WERI-Rb-1 (cell line): ENCODE results near the gene PHTF2.

ENCODE experiments used
- DNase-seq: peaks from one replicate; pipeline ENCODE4 v3.0.0-alpha.2; 2020
- H3K27ac ChIP-seq: fragments of 250-450 bp; sonication (Bioruptor Pico); 2 replicates; pipeline ENCODE4 v1.5.1; 2020; ENCODE audit warnings: mild to moderate bottlenecking, moderate library complexity
- H3K27me3 ChIP-seq: fragments of 250-450 bp; sonication (Bioruptor Pico); 2 replicates; pipeline ENCODE4 v1.5.1; 2021; ENCODE audit warnings: mild to moderate bottlenecking, low read depth, moderate library complexity; ENCODE audit not compliant: insufficient read depth, severe bottlenecking
- H3K36me3 ChIP-seq: fragments of 250-450 bp; sonication (Bioruptor Pico); 2 replicates; pipeline ENCODE4 v1.5.1; 2020; ENCODE audit warnings: mild to moderate bottlenecking, moderate library complexity
- H3K4me3 ChIP-seq: 2 replicates; pipeline ENCODE4 v1.5.1; 2011; ENCODE audit warnings: low read depth, mild to moderate bottlenecking, control low read depth, low read length
- H3K9me3 ChIP-seq: fragments of 250-450 bp; sonication (Bioruptor Pico); 2 replicates; pipeline ENCODE4 v1.5.1; 2021; ENCODE audit warnings: mild to moderate bottlenecking, moderate library complexity; ENCODE audit not compliant: severe bottlenecking
- CTCF ChIP-seq: IDR thresholded peaks from 2 replicates; pipeline ENCODE4 v1.5.1; 2011; ENCODE audit warnings: low read depth, mild to moderate bottlenecking, control low read depth, inconsistent platforms, low read length

Gene PHTF2

GRCh38 chr7:77843194-77843593 is 44.6 kb downstream of the PHTF2 start:
- Histone ChIP-seq H3K4me3 (no peak overlapping the region), H3K36me3 (no peaks in the 10 kb centered on the region; the same call in 1 of the 2 replicates), H3K27me3 (no peaks in the 10 kb centered on the region), H3K9me3 (no peaks in the 10 kb centered on the region), H3K27ac (no peak overlapping the region)
- TF ChIP-seq CTCF: no peak
- no peak for DNase-seq

GRCh38 chr7:77846317-77847092 is 47.9 kb downstream of the PHTF2 start:
- Histone ChIP-seq H3K36me3 (no peaks in the 10 kb centered on the region; the same call in 1 of the 2 replicates), H3K9me3 (no peaks in the 10 kb centered on the region), H3K4me3 (no peak overlapping the region), H3K27me3 (no peaks in the 10 kb centered on the region), H3K27ac (no peak overlapping the region)
- DNase-seq: no peak
- TF ChIP-seq CTCF: no peak

DNA sequence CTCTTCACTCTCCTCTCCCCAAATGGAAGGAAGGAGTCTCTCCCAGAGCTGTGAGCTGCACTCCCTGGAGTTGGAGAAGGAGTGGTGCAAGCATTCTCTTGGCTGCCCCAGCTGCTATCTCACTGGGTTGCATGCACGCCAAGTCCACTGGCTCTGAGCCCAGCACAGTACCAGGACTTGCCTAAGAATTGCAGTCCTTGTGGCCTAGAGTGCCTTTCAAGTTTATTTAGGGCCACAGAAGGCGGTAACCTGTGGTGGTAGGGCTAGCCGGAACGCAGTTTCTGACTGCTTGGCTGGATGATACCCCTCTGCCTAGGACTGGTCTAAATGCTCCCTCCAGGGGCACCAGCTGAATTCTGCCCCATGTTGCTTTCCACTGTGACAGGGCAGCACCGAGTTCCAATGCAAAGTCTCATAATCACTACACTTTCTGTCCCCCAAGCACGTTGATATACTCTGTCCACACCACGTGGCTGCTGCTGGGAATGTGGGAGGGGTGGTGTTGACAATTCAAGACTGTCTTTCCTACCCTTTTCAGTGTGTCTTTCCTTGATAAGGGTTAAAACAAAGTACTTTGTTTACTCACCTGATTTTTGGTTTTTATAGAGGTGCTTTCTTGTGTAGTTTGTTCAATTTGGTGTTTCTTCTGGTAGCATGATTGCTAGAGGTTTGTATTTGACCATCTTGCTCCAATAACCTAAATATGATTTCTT is 57.0 kb downstream of the PHTF2 start:
- H3K27ac ChIP-seq: no peak overlapping the region
- no peaks in the 10 kb centered on the region for H3K27me3 ChIP-seq
- no peaks in the 10 kb centered on the region for H3K36me3 ChIP-seq
- TF ChIP-seq CTCF: no peak
- no peak for DNase-seq
- H3K4me3 ChIP-seq: no peak overlapping the region
- H3K9me3 ChIP-seq: no peaks in the 10 kb centered on the region

- H3K9me3 ChIP-seq: no peaks in the 10 kb centered on the region
- no peak for TF ChIP-seq CTCF
- no peaks in the 10 kb centered on the region for H3K36me3 ChIP-seq
- no peaks in the 10 kb centered on the region for H3K27me3 ChIP-seq
- no peak overlapping the region for H3K27ac ChIP-seq
- H3K4me3 ChIP-seq: no peak overlapping the region
- no peak for DNase-seq
Measured at GRCh38 chr7:77858278-77858677, 59.7 kb downstream of the PHTF2 start.

DNA sequence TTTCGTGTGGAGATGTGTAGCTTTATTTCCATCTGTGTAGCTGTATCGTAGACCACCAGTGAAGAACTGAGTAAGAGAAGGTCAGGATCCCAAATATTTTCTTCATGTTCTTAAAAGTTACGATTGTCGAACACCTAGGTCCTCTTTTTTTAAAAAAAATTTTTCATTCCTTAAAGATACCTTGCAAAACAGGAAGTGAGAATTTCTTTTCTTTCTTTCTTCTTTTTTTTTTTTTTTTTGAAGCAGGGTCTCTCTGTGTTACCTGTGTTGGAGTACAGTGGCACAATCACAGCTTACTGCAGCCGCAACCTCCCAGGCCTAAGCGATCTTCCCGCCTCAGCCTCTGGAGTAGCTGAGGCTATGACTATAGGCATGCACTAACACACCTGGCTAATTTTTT is 60.8 kb downstream of the PHTF2 start:
- no peaks in the 10 kb centered on the region for H3K9me3 ChIP-seq
- no peaks in the 10 kb centered on the region for H3K27me3 ChIP-seq
- no peak for TF ChIP-seq CTCF
- H3K36me3 ChIP-seq: no peaks in the 10 kb centered on the region
- H3K27ac ChIP-seq: no peak overlapping the region
- no peak for DNase-seq
- no peak overlapping the region for H3K4me3 ChIP-seq
